ENCODE results near the gene SLC12A4.
"Not testable (repeated sequence)": the region's sequence is repeated elsewhere in the genome, so short reads cannot be mapped to it uniquely, and the experiment has no call there.

SLC12A4 gene

GRCh38 chr16:67987460-67988160, 19.2 kb upstream of the SLC12A4 start:
- no peak for DNase-seq

- DNase-seq: no peak
These were observed 18.5 kb upstream of the SLC12A4 start for GRCh38 chr16:67986949-67987348.

DNA sequence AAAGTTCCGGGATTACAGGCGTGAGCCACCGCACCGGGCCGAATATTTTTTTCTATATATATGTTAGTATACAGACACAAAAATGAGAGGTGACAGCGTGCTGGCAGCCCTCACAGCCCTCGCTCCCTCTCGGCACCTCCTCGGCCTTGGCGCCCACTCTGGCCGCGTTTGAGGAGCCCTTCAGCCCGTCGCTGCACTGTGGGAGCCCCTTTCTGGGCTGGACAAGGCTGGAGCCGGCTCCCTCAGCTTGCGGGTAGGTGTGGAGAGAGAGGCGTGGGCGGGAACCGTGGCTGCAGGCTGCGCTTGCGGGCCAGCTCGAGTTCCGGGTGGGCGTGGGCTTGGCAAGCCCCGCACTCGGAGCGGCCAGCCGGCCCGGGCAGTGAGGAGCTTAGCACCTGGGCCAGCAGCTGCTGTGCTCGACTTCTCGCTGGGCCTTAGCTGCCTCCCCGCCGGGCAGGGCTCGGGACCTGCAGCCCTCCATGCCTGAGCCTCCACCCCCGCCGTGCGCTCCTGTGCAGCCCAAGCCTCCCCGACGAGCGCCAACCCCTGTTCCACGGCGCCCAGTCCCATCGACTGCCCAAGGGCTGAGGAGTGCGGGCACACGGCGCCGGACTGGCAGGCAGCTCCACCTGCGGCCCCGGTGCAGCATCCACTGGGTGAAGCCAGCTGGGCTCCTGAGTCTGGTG, 13.7 kb upstream of the SLC12A4 start:
- DNase-seq: no peak

DNA sequence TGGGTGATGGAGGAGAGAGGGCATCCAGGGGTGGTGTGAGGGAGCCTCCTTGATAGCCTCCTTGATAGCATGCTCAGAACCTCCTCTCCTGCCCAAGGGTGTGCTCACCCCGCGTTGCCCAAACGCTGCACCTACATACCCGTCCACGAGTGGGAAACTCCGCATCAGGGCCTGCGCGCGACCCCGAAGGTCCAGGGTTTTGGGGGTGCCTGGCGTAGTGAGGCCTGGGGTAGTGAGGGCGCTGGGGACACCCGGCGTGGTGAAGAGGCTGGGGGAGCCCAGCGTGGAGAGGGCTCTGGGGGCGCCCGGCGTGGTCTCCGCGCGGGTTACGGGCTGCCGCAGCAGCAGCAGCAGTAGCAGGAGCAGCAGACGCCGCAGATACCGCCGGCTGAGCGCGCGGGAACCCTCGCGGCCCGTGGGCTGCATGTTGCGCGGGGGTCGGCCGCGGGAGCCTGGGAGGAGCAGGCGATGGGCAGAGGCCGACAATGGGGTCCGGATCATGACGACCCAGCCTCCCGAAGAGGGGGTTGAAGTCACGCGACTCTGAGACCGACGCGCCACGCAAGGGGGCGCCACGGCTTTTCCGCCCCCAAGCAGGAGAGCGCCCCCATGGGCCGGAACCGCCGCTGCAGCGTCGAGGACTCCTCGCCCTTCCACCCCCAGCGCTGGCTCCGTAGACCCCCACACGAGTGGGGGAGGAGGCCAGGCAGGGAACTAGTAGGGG, 11.7 kb upstream of the SLC12A4 start, which contains the start of gene DPEP3:
Gene DPEP3, minus strand, starts transcription at position 545 of the 724 bp plus-strand sequence. Its CDS starts 119 bp downstream, at position 426.
- no peak for DNase-seq

DNA sequence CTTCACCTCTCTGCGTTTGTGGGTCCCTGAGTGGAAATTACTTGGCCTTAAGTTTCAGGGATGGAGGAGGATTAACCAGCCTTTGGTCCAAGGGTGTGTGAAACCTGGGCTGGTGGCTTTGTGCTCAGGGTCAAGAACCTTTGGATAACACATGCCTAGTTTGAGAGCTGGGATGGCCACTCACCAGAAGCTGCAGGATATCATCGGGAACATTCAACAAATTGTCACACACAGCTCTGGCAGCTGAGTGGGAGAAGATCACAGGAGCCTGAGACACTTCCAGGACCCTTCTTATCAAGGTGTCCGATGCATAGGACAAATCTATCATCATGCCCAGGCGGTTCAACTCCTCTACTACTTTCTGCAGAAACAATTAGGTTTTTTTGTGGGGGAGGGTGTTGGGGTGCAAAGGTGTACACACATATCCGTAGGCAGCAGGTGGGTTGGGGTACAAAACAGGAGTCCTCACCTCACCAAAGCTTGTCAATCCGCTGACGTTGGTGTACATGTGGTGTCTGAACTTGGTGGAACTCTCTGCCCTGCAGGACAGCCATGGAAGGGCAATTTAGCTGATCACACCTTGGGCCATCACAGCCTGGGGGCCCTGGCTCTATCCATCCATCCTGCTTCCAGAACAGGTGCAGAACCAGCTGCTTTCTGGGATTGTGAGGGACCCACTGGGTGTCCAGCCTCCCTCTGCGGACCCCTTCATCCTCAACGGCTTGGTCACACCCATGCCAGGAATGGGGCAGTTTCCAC, 9.2 kb upstream of the SLC12A4 start:
- DNase-seq: no peak

GRCh38 chr16:67977005-67977404, 8.6 kb upstream of the SLC12A4 start:
- no peak for DNase-seq

GRCh38 chr16:67976205-67976604, 7.8 kb upstream of the SLC12A4 start:
- DNase-seq: no peak

GRCh38 chr16:67975321-67976105, 7.1 kb upstream of the SLC12A4 start:
- DNase-seq: no peak

GRCh38 chr16:67972285-67972684, 3.8 kb upstream of the SLC12A4 start:
- DNase-seq: not testable (repeated sequence)

DNA sequence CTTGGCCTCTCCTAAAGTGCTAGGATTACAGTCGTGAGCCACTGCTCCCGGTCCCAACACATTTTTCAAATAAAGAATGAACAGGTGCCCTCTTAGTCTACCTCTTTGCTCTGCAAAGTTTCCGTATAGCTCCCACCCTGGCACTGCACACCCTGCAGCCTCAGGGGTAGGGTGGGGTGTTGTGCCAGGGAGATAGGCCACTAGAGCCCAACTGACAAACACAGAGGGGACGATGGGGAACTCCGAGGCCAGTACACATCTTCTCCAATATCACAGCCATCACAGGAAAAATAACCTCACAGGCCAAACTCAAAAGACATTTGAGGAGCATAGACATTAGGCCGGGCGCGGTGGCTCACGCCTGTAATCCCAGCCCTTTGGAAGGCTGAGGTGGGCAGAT, 2.7 kb upstream of the SLC12A4 start:
- no peak for DNase-seq

DNA sequence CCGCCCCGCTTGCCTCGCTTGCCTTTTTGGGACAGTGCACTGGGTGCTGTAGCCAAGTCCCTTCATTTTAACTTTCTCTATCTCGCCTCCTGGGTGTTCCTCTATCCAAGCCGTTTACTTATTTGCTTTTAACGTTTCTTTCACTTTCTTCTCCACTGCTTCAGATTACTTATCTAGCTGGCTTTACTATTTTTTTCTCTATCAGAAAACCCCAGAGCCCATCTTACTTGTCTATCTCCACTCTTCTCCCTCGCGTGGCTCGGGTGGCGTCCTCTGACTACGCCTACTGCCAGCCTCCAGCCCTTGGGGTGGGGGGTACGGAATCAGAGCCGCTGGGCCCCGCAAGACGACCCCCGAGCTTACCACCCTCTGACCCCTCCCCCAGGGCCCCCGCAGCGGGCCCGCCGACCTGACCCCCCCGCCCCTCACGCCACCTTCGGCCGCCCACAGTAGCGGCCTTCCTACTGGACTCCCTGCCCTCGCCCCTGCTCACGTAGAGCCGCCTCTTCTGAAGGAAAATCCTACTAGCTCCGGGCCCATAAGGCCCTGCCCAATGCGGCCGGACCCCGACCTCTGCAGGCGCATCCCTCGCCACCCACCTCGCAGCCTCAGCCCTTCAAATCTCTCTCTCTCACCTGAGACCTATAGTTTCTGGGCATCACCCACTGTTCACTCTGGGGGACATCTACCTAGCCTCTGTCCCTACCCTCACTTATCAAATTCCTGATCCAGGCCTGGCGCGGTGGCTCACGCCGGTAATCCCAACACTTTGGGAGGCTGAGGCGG, 1.0 kb upstream of the SLC12A4 start:
- no peak for DNase-seq

DNA sequence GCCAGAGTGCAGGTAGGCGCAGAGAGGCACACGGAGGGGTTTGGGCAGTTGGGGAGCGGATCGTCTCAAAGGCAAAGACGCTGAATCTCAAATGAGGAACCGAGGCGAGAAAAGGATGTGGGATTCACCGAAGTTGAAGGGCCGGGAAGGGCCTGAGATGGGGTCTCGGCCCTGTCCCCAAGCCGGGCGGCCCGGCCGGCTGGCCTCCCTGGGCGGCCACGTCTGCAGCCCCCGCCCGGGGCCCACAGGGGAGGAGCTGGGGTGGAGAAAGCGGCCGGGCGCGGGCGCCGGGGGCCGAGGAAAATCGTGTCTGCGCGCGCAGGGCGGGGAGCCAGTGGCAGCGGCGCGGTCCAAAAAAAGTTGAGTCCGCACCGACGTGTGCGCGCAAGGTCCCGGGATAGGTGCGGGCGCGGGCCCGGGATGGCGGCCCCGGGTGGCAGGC, 458 bp downstream of the SLC12A4 start:
- no peak for DNase-seq

- DNase-seq: no peak
These were observed 1.1 kb downstream of the SLC12A4 start for GRCh38 chr16:67967183-67967957.

GRCh38 chr16:67966549-67967182, 1.8 kb downstream of the SLC12A4 start:
- DNase-seq: no peak

GRCh38 chr16:67965668-67966548, 2.5 kb downstream of the SLC12A4 start:
- no peak for DNase-seq

DNA sequence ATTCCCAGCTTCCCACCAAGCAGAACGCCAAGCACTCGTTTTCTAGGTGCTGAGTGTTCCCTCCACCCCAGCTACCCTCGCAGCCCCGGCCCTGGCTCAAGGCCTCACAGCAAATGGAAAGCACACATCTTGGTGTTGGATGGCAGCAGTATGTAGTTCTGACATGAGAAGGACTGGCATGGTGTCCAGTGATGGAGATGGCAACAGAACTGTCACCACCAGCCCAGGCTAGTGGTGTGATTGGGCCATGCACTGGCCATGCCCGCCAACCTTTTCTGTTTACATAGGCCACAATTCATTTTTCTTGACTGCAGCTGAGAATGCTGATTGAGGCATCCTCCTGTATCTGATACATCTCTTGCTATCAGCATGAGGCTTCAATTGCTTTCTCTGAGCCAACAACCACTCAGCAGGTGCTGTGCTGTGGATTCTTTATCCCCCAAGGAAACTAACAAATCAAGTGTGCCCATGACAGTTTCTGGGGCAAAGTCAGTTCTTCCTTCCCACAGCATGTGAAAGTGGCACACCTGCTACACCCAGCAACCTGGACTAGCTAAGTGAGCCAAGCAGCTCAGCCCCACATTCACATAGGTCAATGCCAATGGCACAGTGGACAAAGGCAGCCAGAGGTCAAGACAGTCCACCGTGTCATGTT, 3.8 kb downstream of the SLC12A4 start:
- DNase-seq: no peak

- no peak for DNase-seq
These were observed 4.6 kb downstream of the SLC12A4 start for GRCh38 chr16:67963662-67964321.

DNA sequence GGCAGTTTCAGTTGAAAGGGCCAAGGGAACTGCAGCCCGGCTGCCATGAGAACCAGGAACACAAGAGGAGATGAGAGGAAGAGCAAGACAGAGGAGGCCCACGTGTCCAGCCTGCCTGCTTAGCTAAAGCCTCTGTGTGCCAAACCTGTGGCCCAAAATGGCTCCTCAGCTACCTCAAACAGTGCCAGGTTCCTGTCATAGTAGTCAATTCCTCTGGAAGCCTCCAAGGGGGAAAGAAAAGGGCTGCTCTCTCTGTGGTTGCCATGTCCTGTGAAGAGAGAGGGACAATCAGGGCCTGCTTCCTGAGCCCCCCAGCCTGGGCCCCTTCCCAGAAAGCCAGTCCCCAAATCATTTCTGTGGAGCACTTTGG, 5.2 kb downstream of the SLC12A4 start:
- no peak for DNase-seq

Data from NCI-H446 treated with DMSO at 0.1 percent for 48 hours (cell line).